ENCODE results near the gene C18orf32. TPM values are rescaled to one million over a fixed set of nuclear protein-coding genes. Genes with fewer than 3 reads are reported as not detected.
A peak's percentile ranks its signal among the peaks of the same experiment; 100 is the strongest.
"Not testable (repeated sequence)": the region's sequence is repeated elsewhere in the genome, so short reads cannot be mapped to it uniquely, and the experiment has no call there.

Gene C18orf32
- total RNA-seq, 1 donor from 2014 or later = 45.3 TPM

GRCh38 chr18:49481317-49481716 lies 5.7 kb downstream of the C18orf32 start:
- intact Hi-C loops (cut with DNase I) = loop anchor here (10.0 kb wide), 1 partner anchor 803 kb away; the partner anchor contains the start of genes CXXC1 and MBD1
- no peak for DNase-seq (ENCODE audit: missing footprints)
- ATAC-seq = no peak

GRCh38 chr18:49479381-49480137 lies 7.5 kb downstream of the C18orf32 start:
- intact Hi-C loops (cut with DNase I) = loop anchor here (10.0 kb wide), 1 partner anchor 805 kb away; the partner anchor contains the start of genes CXXC1 and MBD1
- no peak for DNase-seq (ENCODE audit: missing footprints)
- ATAC-seq = peak; percentile 38

GRCh38 chr18:49476664-49477411 lies 10.2 kb downstream of the C18orf32 start:
- ATAC-seq = peak; percentile 32
- DNase-seq (ENCODE audit: missing footprints) = no peak
- intact Hi-C loops (cut with DNase I) = no loop called here

GRCh38 chr18:49474935-49475334 lies 12.1 kb downstream of the C18orf32 start:
- ATAC-seq; DNase-seq (ENCODE audit: missing footprints); intact Hi-C loops (cut with DNase I): not testable (repeated sequence)

- intact Hi-C loops (cut with DNase I) = no loop called here
- DNase-seq (ENCODE audit: missing footprints) = no peak
- no peak for ATAC-seq
Observed at GRCh38 chr18:49473721-49474120, 13.3 kb downstream of the C18orf32 start.

- intact Hi-C loops (cut with DNase I) = no loop called here
- ATAC-seq (no peak), DNase-seq (ENCODE audit: missing footprints) (no peak)
Observed at GRCh38 chr18:49472459-49472858, 14.6 kb downstream of the C18orf32 start.

GRCh38 chr18:49471532-49471931 lies 15.5 kb downstream of the C18orf32 start:
- ATAC-seq (no peak), DNase-seq (ENCODE audit: missing footprints) (no peak)
- intact Hi-C loops (cut with DNase I) = no loop called here

- ATAC-seq (no peak), DNase-seq (ENCODE audit: missing footprints) (no peak)
- intact Hi-C loops (cut with DNase I) = no loop called here
Observed at GRCh38 chr18:49467599-49467998, 19.4 kb downstream of the C18orf32 start.

GRCh38 chr18:49467019-49467563 lies 19.9 kb downstream of the C18orf32 start:
- intact Hi-C loops (cut with DNase I) = no loop called here
- DNase-seq (ENCODE audit: missing footprints) (no peak), ATAC-seq (no peak)

- no peak for DNase-seq (ENCODE audit: missing footprints)
- intact Hi-C loops (cut with DNase I) = no loop called here
- ATAC-seq = no peak
Observed at GRCh38 chr18:49464718-49465598, 22.1 kb downstream of the C18orf32 start.

GRCh38 chr18:49461602-49461977 lies 25.4 kb downstream of the C18orf32 start:
- intact Hi-C loops (cut with DNase I) = no loop called here

GRCh38 chr18:49460976-49461601 lies 25.9 kb downstream of the C18orf32 start:
- DNase-seq (ENCODE audit: missing footprints) = no peak
- intact Hi-C loops (cut with DNase I) = no loop called here
- no peak for ATAC-seq

More at GRCh38 chr18:49461602-49461977, 25.4 kb downstream of the C18orf32 start:
- ATAC-seq (no peak), DNase-seq (ENCODE audit: missing footprints) (no peak)

- DNase-seq (ENCODE audit: missing footprints) (no peak), ATAC-seq (peak; percentile 53)
- intact Hi-C loops (cut with DNase I) = no loop called here
Observed at GRCh38 chr18:49459404-49460171, 27.4 kb downstream of the C18orf32 start.

- DNase-seq (ENCODE audit: missing footprints) = no peak
- ATAC-seq = no peak
- intact Hi-C loops (cut with DNase I) = no loop called here
Observed at GRCh38 chr18:49457616-49458015, 29.4 kb downstream of the C18orf32 start.

- no peak for DNase-seq (ENCODE audit: missing footprints)
- no peak for ATAC-seq
- intact Hi-C loops (cut with DNase I) = no loop called here
Observed at GRCh38 chr18:49456794-49457193, 30.2 kb downstream of the C18orf32 start.

GRCh38 chr18:49452534-49452933 lies 34.5 kb downstream of the C18orf32 start:
- not testable (repeated sequence) for DNase-seq (ENCODE audit: missing footprints)

More at GRCh38 chr18:49452534-49452933, 34.5 kb downstream of the C18orf32 start:
- ATAC-seq; intact Hi-C loops (cut with DNase I): not testable (repeated sequence)
